Fibroblast of pulmonary artery (primary cell): Measurements from ENCODE around the gene SMYD3.
A peak's percentile ranks its signal among the peaks of the same experiment; 100 is the strongest.

Experiments used
- DNase-seq: peaks from one replicate; pipeline ENCODE4 v3.0.0-alpha.2; 2010; ENCODE audit warnings: low read depth
- H3K4me3 ChIP-seq: replicated peaks from 2 replicates; pipeline ENCODE4 v1.5.1; 2011; ENCODE audit warnings: low read depth, mild to moderate bottlenecking, control low read depth, low read length, moderate library complexity
- TF ChIP-seq, protein P1 (sequence below): IDR thresholded peaks from 2 replicates; pipeline ENCODE4 v1.5.1; 2011; ENCODE audit warnings: mild to moderate bottlenecking, control low read depth, low read length, inconsistent platforms; ENCODE audit errors: missing control alignments

Gene SMYD3

DNA sequence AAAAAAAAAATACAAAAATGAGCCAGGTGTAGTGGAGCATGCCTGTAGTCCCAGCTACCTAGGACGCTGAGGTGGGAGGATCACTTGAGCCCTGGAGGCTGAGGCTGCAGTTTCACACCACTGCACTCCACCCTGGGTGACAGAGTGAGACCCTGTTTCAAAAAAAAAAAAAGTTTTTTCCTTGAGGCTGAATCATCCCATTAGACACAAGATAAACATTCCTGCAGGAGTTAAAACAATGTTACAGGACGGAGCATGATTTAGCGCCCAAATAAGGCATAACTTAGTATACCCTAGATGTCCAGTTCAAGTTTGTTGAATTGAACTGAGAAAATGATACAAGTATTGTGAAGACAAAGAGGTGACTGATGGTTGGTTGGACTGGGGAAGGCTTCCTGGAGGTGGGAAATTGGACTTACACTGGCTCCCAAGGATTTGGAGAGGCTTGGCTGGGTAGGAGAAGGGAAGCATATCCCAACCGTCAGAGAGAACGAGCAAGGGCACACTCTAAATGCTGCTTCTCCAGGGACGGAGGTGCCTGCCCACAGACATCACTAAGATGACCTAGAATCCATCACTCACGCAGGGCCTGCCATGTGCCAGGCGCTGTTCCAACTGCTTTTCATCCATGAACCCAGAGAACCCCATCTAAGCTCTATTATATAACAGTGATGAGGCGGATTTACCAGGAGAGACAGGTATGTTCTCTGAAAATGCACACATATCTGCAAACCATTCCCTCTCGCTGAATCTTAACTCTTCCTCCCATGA lies 741.7 kb downstream of the SMYD3 start:
- TF ChIP-seq, protein P1, sequence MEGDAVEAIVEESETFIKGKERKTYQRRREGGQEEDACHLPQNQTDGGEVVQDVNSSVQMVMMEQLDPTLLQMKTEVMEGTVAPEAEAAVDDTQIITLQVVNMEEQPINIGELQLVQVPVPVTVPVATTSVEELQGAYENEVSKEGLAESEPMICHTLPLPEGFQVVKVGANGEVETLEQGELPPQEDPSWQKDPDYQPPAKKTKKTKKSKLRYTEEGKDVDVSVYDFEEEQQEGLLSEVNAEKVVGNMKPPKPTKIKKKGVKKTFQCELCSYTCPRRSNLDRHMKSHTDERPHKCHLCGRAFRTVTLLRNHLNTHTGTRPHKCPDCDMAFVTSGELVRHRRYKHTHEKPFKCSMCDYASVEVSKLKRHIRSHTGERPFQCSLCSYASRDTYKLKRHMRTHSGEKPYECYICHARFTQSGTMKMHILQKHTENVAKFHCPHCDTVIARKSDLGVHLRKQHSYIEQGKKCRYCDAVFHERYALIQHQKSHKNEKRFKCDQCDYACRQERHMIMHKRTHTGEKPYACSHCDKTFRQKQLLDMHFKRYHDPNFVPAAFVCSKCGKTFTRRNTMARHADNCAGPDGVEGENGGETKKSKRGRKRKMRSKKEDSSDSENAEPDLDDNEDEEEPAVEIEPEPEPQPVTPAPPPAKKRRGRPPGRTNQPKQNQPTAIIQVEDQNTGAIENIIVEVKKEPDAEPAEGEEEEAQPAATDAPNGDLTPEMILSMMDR = no peak
- H3K4me3 ChIP-seq = no peak overlapping the region
- DNase-seq = peak; percentile 73

DNA sequence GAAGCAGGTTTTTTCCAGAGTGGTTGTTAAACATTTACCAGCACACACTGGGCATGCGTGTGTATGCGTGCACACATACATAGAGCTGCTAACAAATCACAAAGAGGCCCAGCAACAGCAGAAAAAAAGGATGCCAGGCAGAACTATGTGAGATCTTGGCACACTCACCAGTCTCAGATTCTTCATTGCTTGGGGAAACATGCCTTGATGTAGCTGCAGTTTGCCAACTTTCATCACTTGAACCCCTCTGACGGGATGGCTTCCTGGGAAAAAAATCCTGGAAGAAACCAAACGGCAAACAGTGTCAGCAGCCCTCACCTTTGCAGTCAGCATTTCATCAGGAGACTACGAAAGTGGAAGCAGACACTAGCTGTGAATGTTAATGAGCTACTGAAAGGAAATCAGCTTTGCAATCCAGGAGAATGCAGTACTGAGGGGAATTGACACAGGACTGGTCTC lies 743.2 kb downstream of the SMYD3 start:
- DNase-seq = no peak
- TF ChIP-seq, protein P1 = no peak
- no peak overlapping the region for H3K4me3 ChIP-seq

DNA sequence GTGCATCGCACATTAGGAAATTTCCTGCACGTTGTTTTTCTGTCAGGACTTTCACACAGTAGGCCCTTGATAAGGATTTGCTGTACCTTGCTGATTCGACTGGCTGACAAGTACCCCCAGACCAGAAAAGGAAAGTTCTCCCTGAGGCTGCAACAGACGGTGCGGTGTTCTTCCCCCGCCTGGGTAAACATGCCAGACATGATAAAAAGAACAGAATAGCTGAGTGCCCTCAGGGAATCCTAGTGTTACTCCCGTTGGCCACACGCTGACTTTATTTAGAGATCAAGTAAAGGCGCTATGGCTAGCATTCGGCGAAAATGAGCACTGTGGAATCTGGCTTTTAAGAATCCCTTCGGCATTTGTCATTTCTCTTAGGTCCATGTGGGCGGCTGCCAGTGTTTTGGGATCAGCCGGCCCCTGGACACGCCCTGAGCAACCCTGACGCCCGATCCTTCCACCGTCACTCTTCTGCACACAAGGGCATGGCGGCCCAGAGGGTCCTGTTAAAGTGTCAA lies 744.6 kb downstream of the SMYD3 start:
- no peak overlapping the region for H3K4me3 ChIP-seq
- DNase-seq = no peak
- TF ChIP-seq, protein P1 = no peak

DNA sequence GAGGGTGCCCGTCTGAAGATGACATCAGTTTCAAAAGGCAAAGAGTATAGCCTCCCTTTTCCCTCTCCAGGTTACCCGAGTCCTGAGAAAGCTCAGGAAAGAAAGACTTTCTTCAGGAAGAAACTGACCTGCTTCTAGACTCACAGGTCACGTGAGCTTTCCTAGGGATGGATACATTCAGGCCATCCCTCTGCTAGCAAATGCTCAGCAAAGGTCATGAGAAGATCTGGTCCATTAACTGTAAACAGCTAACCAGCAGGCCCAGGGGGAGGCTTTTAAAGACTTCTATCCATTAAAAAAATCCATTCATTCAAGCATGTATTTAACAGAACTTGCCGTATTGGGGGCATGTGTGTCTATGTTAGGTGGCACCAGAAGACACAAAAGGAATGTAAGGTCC lies 746.8 kb downstream of the SMYD3 start:
- no peak overlapping the region for H3K4me3 ChIP-seq
- DNase-seq = no peak
- TF ChIP-seq, protein P1 = no peak

DNA sequence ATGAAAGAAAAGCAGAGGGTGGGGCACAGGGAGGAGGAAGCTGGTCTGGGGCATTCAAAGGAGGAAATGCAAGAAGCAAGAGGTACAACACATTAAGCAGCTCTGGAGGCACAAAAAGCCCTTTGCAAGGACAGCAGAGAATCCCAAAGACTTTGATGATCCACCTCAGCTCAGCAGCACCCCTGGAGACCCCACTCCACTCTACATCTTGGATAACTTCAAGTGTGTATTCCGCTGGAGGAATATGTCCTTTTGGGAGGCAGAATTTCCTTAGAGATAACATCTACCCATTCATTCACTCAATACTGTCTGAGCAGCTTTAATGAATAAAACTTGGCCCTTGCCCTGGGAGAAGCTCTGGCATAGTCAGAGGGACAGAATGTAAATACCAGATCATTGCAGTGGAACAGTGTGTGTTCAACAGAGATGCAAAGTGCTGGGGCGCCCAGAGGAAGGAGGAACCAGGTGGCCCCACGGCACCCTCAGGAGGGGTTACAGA lies 752.6 kb downstream of the SMYD3 start:
- H3K4me3 ChIP-seq = no peak overlapping the region
- TF ChIP-seq, protein P1 = no peak
- DNase-seq = no peak

DNA sequence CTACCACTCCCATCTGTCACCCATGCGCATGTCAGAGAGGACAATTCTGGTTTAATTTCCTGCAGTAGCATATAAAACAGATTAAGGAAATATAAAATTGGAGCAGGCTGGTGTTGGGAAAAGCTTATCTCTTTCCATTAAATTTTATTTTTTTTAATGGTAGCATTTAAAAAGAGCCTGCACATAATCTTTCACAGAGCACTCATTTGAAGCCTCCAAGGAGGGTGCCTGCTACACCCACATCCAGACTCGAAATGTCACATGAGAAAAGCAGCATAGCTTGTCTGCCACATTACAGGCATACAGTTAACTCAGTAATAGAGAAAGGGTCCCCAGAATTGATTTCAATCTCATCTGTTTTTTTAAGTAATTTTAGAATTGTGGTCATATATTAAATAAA lies 753.3 kb downstream of the SMYD3 start:
- H3K4me3 ChIP-seq = no peak overlapping the region
- no peak for DNase-seq
- TF ChIP-seq, protein P1 = no peak
